Ishikawa (cell line): ENCODE data around the gene KCNK15.

ENCODE experiments used
- CEBPB ChIP-seq: IDR thresholded peaks from 2 replicates; pipeline ENCODE4 v1.6.1; 2012
- CREB1 ChIP-seq: IDR thresholded peaks from 2 replicates; pipeline ENCODE4 v1.6.1; 2012; ENCODE audit warnings: low read depth
- EGR1 ChIP-seq: IDR thresholded peaks from 2 replicates; pipeline ENCODE4 v1.6.1; 2012
- EP300 ChIP-seq: IDR thresholded peaks from 2 replicates; pipeline ENCODE4 v1.6.1; 2012; ENCODE audit warnings: borderline replicate concordance
- FOXM1 ChIP-seq: IDR thresholded peaks from 2 replicates; pipeline ENCODE4 v1.6.1; 2012; ENCODE audit warnings: low read depth, borderline replicate concordance
- NFIC ChIP-seq: IDR thresholded peaks from 2 replicates; pipeline ENCODE4 v1.6.1; 2012
- RAD21 ChIP-seq: IDR thresholded peaks from 2 replicates; pipeline ENCODE4 v1.6.1; 2012; ENCODE audit warnings: low read depth
- TAF1 ChIP-seq: IDR thresholded peaks from 2 replicates; pipeline ENCODE4 v1.6.1; 2012; ENCODE audit warnings: low read depth, mild to moderate bottlenecking
- TCF12 ChIP-seq: IDR thresholded peaks from 2 replicates; pipeline ENCODE4 v1.6.1; 2012; ENCODE audit warnings: low read depth
- TEAD4 ChIP-seq: IDR thresholded peaks from 2 replicates; pipeline ENCODE4 v1.6.1; 2012
- YY1 ChIP-seq: IDR thresholded peaks from 2 replicates; pipeline ENCODE4 v1.6.1; 2012; ENCODE audit warnings: low read depth
- ZBTB7A ChIP-seq: IDR thresholded peaks from 2 replicates; pipeline ENCODE4 v1.6.1; 2012; ENCODE audit warnings: low read depth
- TF ChIP-seq, protein P1 (sequence below): IDR thresholded peaks from 2 replicates; pipeline ENCODE4 v1.6.1; 2012
- TF ChIP-seq, protein P2 (sequence below): IDR thresholded peaks from 2 replicates; pipeline ENCODE4 v1.6.1; 2012; ENCODE audit warnings: low read depth, mild to moderate bottlenecking
- TF ChIP-seq, protein P3 (sequence below): IDR thresholded peaks from 2 replicates; pipeline ENCODE4 v1.6.1; 2012

Gene KCNK15

GRCh38 chr20:44780226-44780625 is 34.6 kb downstream of the KCNK15 start:
- TF ChIP-seq CREB1, result no peak
- TF ChIP-seq, protein P1, sequence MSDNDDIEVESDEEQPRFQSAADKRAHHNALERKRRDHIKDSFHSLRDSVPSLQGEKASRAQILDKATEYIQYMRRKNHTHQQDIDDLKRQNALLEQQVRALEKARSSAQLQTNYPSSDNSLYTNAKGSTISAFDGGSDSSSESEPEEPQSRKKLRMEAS, result peak; percentile 39; the same call in 1 of the 2 replicates
- TF ChIP-seq RAD21, result peak; percentile 10; the same call in 1 of the 2 replicates
- TF ChIP-seq, protein P2, sequence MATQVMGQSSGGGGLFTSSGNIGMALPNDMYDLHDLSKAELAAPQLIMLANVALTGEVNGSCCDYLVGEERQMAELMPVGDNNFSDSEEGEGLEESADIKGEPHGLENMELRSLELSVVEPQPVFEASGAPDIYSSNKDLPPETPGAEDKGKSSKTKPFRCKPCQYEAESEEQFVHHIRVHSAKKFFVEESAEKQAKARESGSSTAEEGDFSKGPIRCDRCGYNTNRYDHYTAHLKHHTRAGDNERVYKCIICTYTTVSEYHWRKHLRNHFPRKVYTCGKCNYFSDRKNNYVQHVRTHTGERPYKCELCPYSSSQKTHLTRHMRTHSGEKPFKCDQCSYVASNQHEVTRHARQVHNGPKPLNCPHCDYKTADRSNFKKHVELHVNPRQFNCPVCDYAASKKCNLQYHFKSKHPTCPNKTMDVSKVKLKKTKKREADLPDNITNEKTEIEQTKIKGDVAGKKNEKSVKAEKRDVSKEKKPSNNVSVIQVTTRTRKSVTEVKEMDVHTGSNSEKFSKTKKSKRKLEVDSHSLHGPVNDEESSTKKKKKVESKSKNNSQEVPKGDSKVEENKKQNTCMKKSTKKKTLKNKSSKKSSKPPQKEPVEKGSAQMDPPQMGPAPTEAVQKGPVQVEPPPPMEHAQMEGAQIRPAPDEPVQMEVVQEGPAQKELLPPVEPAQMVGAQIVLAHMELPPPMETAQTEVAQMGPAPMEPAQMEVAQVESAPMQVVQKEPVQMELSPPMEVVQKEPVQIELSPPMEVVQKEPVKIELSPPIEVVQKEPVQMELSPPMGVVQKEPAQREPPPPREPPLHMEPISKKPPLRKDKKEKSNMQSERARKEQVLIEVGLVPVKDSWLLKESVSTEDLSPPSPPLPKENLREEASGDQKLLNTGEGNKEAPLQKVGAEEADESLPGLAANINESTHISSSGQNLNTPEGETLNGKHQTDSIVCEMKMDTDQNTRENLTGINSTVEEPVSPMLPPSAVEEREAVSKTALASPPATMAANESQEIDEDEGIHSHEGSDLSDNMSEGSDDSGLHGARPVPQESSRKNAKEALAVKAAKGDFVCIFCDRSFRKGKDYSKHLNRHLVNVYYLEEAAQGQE, result peak; percentile 99
- no peak for TF ChIP-seq FOXM1

- TF ChIP-seq TEAD4, result no peak
- no peak for TF ChIP-seq ZBTB7A
- TF ChIP-seq RAD21, result no peak
- TF ChIP-seq CREB1, result no peak
- TF ChIP-seq, protein P2, result no peak
- TF ChIP-seq, protein P1, result no peak
- TF ChIP-seq, protein P3, sequence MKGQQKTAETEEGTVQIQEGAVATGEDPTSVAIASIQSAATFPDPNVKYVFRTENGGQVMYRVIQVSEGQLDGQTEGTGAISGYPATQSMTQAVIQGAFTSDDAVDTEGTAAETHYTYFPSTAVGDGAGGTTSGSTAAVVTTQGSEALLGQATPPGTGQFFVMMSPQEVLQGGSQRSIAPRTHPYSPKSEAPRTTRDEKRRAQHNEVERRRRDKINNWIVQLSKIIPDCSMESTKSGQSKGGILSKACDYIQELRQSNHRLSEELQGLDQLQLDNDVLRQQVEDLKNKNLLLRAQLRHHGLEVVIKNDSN, result no peak
- no peak for TF ChIP-seq TCF12
- TF ChIP-seq CEBPB, result no peak
- no peak for TF ChIP-seq FOXM1
- no peak for TF ChIP-seq EGR1
Measured at GRCh38 chr20:44781118-44781517, 35.5 kb downstream of the KCNK15 start.

DNA sequence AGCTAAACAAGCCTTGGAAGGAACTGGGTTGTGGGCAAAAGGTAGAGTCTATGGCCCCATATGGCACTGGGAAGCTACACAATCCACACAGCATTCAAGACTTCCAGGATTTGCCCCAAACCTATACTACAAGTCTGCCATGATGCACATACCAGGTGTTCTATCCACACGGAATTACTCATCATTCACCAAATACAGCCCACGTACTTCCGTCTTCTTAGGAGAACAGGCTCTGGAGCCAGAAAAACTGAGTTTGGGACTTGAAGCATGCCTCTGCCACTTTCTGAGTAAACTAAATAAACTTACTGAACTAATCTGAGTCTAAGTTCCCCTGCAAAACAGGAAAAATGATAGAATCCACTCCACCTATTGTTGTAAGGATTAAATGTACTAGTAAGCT is 36.1 kb downstream of the KCNK15 start:
- TF ChIP-seq TCF12, result no peak
- TF ChIP-seq, protein P3, result no peak
- TF ChIP-seq CREB1, result no peak
- TF ChIP-seq FOXM1, result no peak
- no peak for TF ChIP-seq NFIC
- no peak for TF ChIP-seq CEBPB
- TF ChIP-seq EP300, result no peak
- TF ChIP-seq ZBTB7A, result no peak
- TF ChIP-seq RAD21, result no peak
- TF ChIP-seq, protein P1, result no peak
- TF ChIP-seq TAF1, result no peak
- no peak for TF ChIP-seq EGR1
- no peak for TF ChIP-seq TEAD4
- TF ChIP-seq, protein P2, result no peak
- no peak for TF ChIP-seq YY1

DNA sequence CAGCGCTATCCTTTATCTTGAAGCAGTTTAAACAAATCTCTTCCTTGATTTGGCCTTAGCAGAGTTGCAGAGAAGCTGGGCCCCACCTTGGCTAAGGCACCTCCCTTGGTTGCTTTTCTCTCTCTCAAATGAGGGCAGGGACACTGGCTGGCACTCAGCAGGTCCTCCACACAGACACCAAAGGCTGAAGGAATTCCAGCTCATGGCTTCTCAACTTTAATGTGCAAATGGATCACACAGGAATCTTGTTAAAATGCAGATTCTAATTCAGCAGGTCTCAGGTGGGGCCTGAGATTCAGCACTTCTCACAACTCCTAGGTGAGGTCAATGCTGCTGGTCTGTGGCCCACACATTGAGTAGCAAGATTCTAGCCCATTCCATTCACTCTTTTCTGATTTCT is 39.0 kb downstream of the KCNK15 start:
- TF ChIP-seq ZBTB7A, result no peak
- TF ChIP-seq RAD21, result no peak
- TF ChIP-seq TCF12, result no peak
- TF ChIP-seq, protein P3, result no peak
- no peak for TF ChIP-seq FOXM1
- no peak for TF ChIP-seq EP300
- TF ChIP-seq TEAD4, result no peak
- no peak for TF ChIP-seq EGR1
- TF ChIP-seq YY1, result no peak
- no peak for TF ChIP-seq CEBPB
- TF ChIP-seq, protein P2, result no peak
- TF ChIP-seq, protein P1, result no peak
- no peak for TF ChIP-seq TAF1
- no peak for TF ChIP-seq CREB1
- no peak for TF ChIP-seq NFIC
